ENCODE results near the gene AGAP1. TPM values are rescaled to one million over a fixed set of nuclear protein-coding genes. Genes with fewer than 3 reads are reported as not detected.
A peak's percentile ranks its signal among the peaks of the same experiment; 100 is the strongest.

AGAP1 gene
- total RNA-seq, 1 donor from 2014 or later, result 20.4 TPM

- Mint-ChIP-seq H3K27ac (no peak overlapping the region), H3K4me1 (peaks cover 39% of the 10 kb centered on the region), H3K4me3 (no peak overlapping the region), H3K36me3 (peaks cover 12% of the 10 kb centered on the region), H3K9me3 (peaks cover 13% of the 10 kb centered on the region), H3K27me3 (ENCODE audit: insufficient read depth, low read depth) (peaks cover 9% of the 10 kb centered on the region)
- no peak for DNase-seq (ENCODE audit: low spot score)
- Histone ChIP-seq H3K27me3 (no peaks in the 10 kb centered on the region), H2AFZ (replicated peaks) (no peak overlapping the region), H3K4me3 (no peak overlapping the region), H4K20me1 (ENCODE audit: low read depth) (peaks cover 62% of the 10 kb centered on the region), H3K27ac (no peak overlapping the region), H3K79me2 (ENCODE audit: low read depth) (peaks cover 91% of the 10 kb centered on the region), H3K9ac (no peak overlapping the region), H3K36me3 (no peaks in the 10 kb centered on the region), H3F3A (ENCODE audit: low read depth) (no peaks in the 10 kb centered on the region), H3K4me1 (peaks cover 15% of the 10 kb centered on the region), H3K9me3 (ENCODE audit: low read depth) (no peaks in the 10 kb centered on the region), H3K4me2 (no peak overlapping the region)
- TF ChIP-seq EZH2phosphoT487 (IDR thresholded peaks at IDR 0.05), result no peak
- no peak for TF ChIP-seq CTCF (IDR thresholded peaks at IDR 0.05)
- no peak for TF ChIP-seq EZH2 (IDR thresholded peaks at IDR 0.05)
Measured at GRCh38 chr2:235530735-235531134, 36.9 kb downstream of the AGAP1 start.

- Histone ChIP-seq H3K27ac (no peak overlapping the region), H2AFZ (replicated peaks) (no peak overlapping the region), H3K9ac (no peak overlapping the region), H3K36me3 (no peaks in the 10 kb centered on the region), H3K9me3 (ENCODE audit: low read depth) (no peaks in the 10 kb centered on the region), H3K4me3 (no peak overlapping the region), H3F3A (ENCODE audit: low read depth) (no peaks in the 10 kb centered on the region), H3K4me1 (peaks cover 15% of the 10 kb centered on the region), H3K4me2 (no peak overlapping the region), H3K79me2 (ENCODE audit: low read depth) (peaks cover 94% of the 10 kb centered on the region), H4K20me1 (ENCODE audit: low read depth) (peaks cover 64% of the 10 kb centered on the region), H3K27me3 (no peaks in the 10 kb centered on the region)
- Mint-ChIP-seq H3K27me3 (ENCODE audit: insufficient read depth, low read depth) (peaks cover 9% of the 10 kb centered on the region), H3K9me3 (peaks cover 13% of the 10 kb centered on the region), H3K4me1 (peaks cover 50% of the 10 kb centered on the region), H3K27ac (no peak overlapping the region), H3K36me3 (peaks cover 9% of the 10 kb centered on the region), H3K4me3 (no peak overlapping the region)
- TF ChIP-seq EZH2phosphoT487 (IDR thresholded peaks at IDR 0.05) (no peak), EZH2 (IDR thresholded peaks at IDR 0.05) (no peak), CTCF (IDR thresholded peaks at IDR 0.05) (no peak)
- no peak for DNase-seq (ENCODE audit: low spot score)
Measured at GRCh38 chr2:235532307-235532706, 38.5 kb downstream of the AGAP1 start.

- no peaks in the 10 kb centered on the region for H3F3A ChIP-seq (ENCODE audit: low read depth)
- no peaks in the 10 kb centered on the region for H3K27me3 ChIP-seq
- no peak overlapping the region for H2AFZ ChIP-seq (replicated peaks)
- H3K4me1 Mint-ChIP-seq, result peaks cover 51% of the 10 kb centered on the region
- peaks cover 9% of the 10 kb centered on the region for H3K27me3 Mint-ChIP-seq (ENCODE audit: insufficient read depth, low read depth)
- DNase-seq (ENCODE audit: low spot score), result no peak
- H3K4me3 Mint-ChIP-seq, result no peak overlapping the region
- H3K4me2 ChIP-seq, result no peak overlapping the region
- no peaks in the 10 kb centered on the region for H3K9me3 ChIP-seq (ENCODE audit: low read depth)
- H3K36me3 ChIP-seq, result no peaks in the 10 kb centered on the region
- H3K4me3 ChIP-seq, result no peak overlapping the region
- H3K79me2 ChIP-seq (ENCODE audit: low read depth), result peaks cover 94% of the 10 kb centered on the region
- peak overlapping the region; percentile 33 for H3K27ac Mint-ChIP-seq
- no peak overlapping the region for H3K27ac ChIP-seq
- TF ChIP-seq CTCF (IDR thresholded peaks at IDR 0.05) (no peak), EZH2phosphoT487 (IDR thresholded peaks at IDR 0.05) (no peak), EZH2 (IDR thresholded peaks at IDR 0.05) (no peak)
- H3K9ac ChIP-seq, result no peak overlapping the region
- H3K9me3 Mint-ChIP-seq, result peaks cover 13% of the 10 kb centered on the region
- H4K20me1 ChIP-seq (ENCODE audit: low read depth), result peaks cover 66% of the 10 kb centered on the region
- peaks cover 9% of the 10 kb centered on the region for H3K36me3 Mint-ChIP-seq
- H3K4me1 ChIP-seq, result peaks cover 7% of the 10 kb centered on the region
Measured at GRCh38 chr2:235533198-235533597, 39.4 kb downstream of the AGAP1 start.

All from neural progenitor cell (in vitro differentiated cells).